ES-I3 (cell line): Measurements from ENCODE around the gene WFDC2.

Experiments used
- H3K36me3 ChIP-seq: 2 replicates; pipeline ENCODE4 v1.6.1; 2013; ENCODE audit warnings: mild to moderate bottlenecking, low read length, control low read depth, moderate library complexity; ENCODE audit not compliant: insufficient read depth
- H3K4me1 ChIP-seq: 2 replicates; pipeline ENCODE4 v1.6.1; 2013; ENCODE audit warnings: mild to moderate bottlenecking, control low read depth, low read length; ENCODE audit not compliant: insufficient read depth
- H3K9ac ChIP-seq: 2 replicates; pipeline ENCODE4 v1.6.1; 2013; ENCODE audit warnings: low read depth, mild to moderate bottlenecking, low read length, moderate library complexity
- H3K9me3 ChIP-seq: 2 replicates; pipeline ENCODE4 v1.6.1; 2013; ENCODE audit warnings: mild to moderate bottlenecking, low read length, moderate library complexity; ENCODE audit not compliant: control insufficient read depth, insufficient read depth

WFDC2 gene

DNA sequence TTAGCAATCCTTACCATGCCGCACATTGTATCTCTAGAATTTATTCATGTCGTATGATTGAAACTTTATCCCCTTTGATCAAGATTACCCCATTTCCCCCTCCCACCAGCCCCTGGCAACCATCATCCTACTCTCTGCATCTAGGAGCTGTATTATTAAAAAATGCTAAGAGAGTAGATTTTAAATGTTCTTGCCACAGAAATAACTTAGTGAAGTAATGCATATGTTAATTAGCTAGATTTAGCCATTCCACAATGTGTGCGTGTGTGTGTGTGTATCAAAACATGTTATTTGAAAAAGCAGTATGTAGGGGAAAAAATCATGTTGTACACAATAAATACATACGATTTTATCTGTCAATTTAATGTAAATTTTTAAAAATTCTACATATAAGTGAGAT, 57.7 kb downstream of the WFDC2 start:
- Histone ChIP-seq H3K9me3 (no peaks in the 10 kb centered on the region), H3K36me3 (no peaks in the 10 kb centered on the region), H3K4me1 (no peaks in the 10 kb centered on the region), H3K9ac (no peak overlapping the region)
